Measurements from ENCODE around the gene ZNF536. TPM values are rescaled to one million over a fixed set of nuclear protein-coding genes. Genes with fewer than 3 reads are reported as not detected.

Gene ZNF536
- total RNA-seq, 1 experiment from 2014 or later, result 0.05 TPM

DNA sequence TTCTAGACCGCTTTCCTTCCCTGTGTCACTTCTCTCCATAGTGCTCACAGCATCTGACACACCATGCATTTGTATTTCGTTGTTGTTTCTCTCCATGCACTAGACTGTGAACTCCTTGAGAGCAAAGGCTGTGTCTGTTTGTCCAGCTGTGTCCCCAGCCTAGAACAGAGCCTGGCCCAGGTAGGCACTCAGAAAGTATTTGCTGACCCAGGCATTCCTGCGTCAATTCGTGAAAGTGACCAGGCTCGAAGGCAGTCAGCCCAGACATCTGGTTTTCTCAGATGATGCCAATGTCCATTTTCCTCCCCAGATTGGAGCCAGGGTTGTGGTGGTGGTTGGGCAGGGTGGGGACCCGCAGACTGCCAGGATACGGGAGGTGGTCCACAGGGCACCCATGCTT is 164.8 kb downstream of the ZNF536 start:
- intact Hi-C loops (cut with micrococcal nuclease; ENCODE audit: unreplicated experiment), result no loop called here
- Histone ChIP-seq H3K4me3 (ENCODE audit: low read depth in 2 of 2, low read length in 2 of 2) (no peak overlapping the region), H3K36me3 (ENCODE audit: control insufficient read depth, insufficient read depth, low read length) (no peaks in the 10 kb centered on the region), H3K4me1 (ENCODE audit: control insufficient read depth, insufficient read depth, low read length) (no peaks in the 10 kb centered on the region), H3K27me3 (ENCODE audit: control insufficient read depth, insufficient read depth, low read length) (0 out of 2 replicates have a peak, but pooled peaks cover 4% of the 10 kb centered on the region), H3K27ac (ENCODE audit: low read length) (no peak overlapping the region), H3K9me3 (ENCODE audit: control insufficient read depth, insufficient read depth, low read depth, low read length) (no peaks in the 10 kb centered on the region)
- ChIA-PET POLR2A (no interaction called here), CTCF (no interaction called here)
- in situ Hi-C loops (cut with HindIII; ENCODE audit: low pct_unique_long_range_greater_than_20kb, low sequenced_read_pairs), result no loop called here
- no TSS peak for BruUV-seq (replicated peaks)
- DNase-seq (ENCODE audit: low read depth, low spot score) (no peak), ATAC-seq (no peak)
- no peak for TF ChIP-seq POLR2AphosphoS5 (IDR thresholded peaks at IDR 0.05; ENCODE audit: low read depth, low read length)
- no peak for TF ChIP-seq TCF7L2 (IDR thresholded peaks at IDR 0.05; ENCODE audit: low read depth, low read length)
- TF ChIP-seq, protein P1, sequence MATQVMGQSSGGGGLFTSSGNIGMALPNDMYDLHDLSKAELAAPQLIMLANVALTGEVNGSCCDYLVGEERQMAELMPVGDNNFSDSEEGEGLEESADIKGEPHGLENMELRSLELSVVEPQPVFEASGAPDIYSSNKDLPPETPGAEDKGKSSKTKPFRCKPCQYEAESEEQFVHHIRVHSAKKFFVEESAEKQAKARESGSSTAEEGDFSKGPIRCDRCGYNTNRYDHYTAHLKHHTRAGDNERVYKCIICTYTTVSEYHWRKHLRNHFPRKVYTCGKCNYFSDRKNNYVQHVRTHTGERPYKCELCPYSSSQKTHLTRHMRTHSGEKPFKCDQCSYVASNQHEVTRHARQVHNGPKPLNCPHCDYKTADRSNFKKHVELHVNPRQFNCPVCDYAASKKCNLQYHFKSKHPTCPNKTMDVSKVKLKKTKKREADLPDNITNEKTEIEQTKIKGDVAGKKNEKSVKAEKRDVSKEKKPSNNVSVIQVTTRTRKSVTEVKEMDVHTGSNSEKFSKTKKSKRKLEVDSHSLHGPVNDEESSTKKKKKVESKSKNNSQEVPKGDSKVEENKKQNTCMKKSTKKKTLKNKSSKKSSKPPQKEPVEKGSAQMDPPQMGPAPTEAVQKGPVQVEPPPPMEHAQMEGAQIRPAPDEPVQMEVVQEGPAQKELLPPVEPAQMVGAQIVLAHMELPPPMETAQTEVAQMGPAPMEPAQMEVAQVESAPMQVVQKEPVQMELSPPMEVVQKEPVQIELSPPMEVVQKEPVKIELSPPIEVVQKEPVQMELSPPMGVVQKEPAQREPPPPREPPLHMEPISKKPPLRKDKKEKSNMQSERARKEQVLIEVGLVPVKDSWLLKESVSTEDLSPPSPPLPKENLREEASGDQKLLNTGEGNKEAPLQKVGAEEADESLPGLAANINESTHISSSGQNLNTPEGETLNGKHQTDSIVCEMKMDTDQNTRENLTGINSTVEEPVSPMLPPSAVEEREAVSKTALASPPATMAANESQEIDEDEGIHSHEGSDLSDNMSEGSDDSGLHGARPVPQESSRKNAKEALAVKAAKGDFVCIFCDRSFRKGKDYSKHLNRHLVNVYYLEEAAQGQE (IDR thresholded peaks at IDR 0.05; ENCODE audit: insufficient read depth in 1 of 2, low read depth in 2 of 2, low read length in 1 of 2), result no peak
- TF ChIP-seq, protein P2, sequence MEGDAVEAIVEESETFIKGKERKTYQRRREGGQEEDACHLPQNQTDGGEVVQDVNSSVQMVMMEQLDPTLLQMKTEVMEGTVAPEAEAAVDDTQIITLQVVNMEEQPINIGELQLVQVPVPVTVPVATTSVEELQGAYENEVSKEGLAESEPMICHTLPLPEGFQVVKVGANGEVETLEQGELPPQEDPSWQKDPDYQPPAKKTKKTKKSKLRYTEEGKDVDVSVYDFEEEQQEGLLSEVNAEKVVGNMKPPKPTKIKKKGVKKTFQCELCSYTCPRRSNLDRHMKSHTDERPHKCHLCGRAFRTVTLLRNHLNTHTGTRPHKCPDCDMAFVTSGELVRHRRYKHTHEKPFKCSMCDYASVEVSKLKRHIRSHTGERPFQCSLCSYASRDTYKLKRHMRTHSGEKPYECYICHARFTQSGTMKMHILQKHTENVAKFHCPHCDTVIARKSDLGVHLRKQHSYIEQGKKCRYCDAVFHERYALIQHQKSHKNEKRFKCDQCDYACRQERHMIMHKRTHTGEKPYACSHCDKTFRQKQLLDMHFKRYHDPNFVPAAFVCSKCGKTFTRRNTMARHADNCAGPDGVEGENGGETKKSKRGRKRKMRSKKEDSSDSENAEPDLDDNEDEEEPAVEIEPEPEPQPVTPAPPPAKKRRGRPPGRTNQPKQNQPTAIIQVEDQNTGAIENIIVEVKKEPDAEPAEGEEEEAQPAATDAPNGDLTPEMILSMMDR (IDR thresholded peaks at IDR 0.05), result no peak
- TF ChIP-seq SIN3A (IDR thresholded peaks at IDR 0.05; ENCODE audit: borderline replicate concordance, insufficient read depth, low read depth, low read length), result no peak

DNA sequence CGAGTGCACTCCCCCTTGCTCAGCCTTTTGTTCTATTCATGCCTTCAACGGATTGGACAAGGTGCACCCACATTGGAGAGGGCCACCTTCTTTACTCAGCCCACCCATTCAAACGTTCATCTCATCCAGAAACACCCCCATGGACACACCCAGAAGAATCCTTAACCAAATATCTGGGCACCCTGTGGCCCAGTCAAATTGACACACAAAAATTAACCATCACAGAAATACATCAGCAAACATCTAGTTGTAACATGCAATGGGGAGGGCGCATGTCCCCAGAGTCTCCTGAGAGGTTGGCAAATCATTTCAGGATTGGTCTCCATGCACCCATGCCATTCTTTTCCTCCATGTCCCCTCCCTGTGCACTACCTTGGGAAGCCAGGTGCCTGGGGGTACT is 167.1 kb downstream of the ZNF536 start:
- H3K27ac ChIP-seq (ENCODE audit: low read length), result no peak overlapping the region
- ATAC-seq (no peak), DNase-seq (ENCODE audit: low read depth, low spot score) (no peak)
- CTCF ChIA-PET, result no interaction called here
- POLR2A ChIA-PET, result no interaction called here
- no TSS peak for BruUV-seq (replicated peaks)
- no peak for TF ChIP-seq TCF7L2 (IDR thresholded peaks at IDR 0.05; ENCODE audit: low read depth, low read length)
- TF ChIP-seq POLR2AphosphoS5 (IDR thresholded peaks at IDR 0.05; ENCODE audit: low read depth, low read length), result no peak
- TF ChIP-seq, protein P1 (IDR thresholded peaks at IDR 0.05; ENCODE audit: insufficient read depth in 1 of 2, low read depth in 2 of 2, low read length in 1 of 2), result no peak
- TF ChIP-seq, protein P2 (IDR thresholded peaks at IDR 0.05), result no peak
- no peak for TF ChIP-seq SIN3A (IDR thresholded peaks at IDR 0.05; ENCODE audit: borderline replicate concordance, insufficient read depth, low read depth, low read length)
- intact Hi-C loops (cut with micrococcal nuclease; ENCODE audit: unreplicated experiment) (no loop called here), in situ Hi-C loops (cut with HindIII; ENCODE audit: low pct_unique_long_range_greater_than_20kb, low sequenced_read_pairs) (no loop called here)
- H3K36me3 ChIP-seq (ENCODE audit: control insufficient read depth, insufficient read depth, low read length), result no peaks in the 10 kb centered on the region
- H3K27me3 ChIP-seq (ENCODE audit: control insufficient read depth, insufficient read depth, low read length), result 0 out of 2 replicates have a peak, but pooled peaks cover 4% of the 10 kb centered on the region
- no peaks in the 10 kb centered on the region for H3K9me3 ChIP-seq (ENCODE audit: control insufficient read depth, insufficient read depth, low read depth, low read length)
- no peaks in the 10 kb centered on the region for H3K4me1 ChIP-seq (ENCODE audit: control insufficient read depth, insufficient read depth, low read length)
- H3K4me3 ChIP-seq (ENCODE audit: low read depth in 2 of 2, low read length in 2 of 2), result no peak overlapping the region
